ENCODE results near the gene EIF2B2.
A peak's percentile ranks its signal among the peaks of the same experiment; 100 is the strongest.
"Not testable (repeated sequence)": the region's sequence is repeated elsewhere in the genome, so short reads cannot be mapped to it uniquely, and the experiment has no call there.

The EIF2B2 gene

DNA sequence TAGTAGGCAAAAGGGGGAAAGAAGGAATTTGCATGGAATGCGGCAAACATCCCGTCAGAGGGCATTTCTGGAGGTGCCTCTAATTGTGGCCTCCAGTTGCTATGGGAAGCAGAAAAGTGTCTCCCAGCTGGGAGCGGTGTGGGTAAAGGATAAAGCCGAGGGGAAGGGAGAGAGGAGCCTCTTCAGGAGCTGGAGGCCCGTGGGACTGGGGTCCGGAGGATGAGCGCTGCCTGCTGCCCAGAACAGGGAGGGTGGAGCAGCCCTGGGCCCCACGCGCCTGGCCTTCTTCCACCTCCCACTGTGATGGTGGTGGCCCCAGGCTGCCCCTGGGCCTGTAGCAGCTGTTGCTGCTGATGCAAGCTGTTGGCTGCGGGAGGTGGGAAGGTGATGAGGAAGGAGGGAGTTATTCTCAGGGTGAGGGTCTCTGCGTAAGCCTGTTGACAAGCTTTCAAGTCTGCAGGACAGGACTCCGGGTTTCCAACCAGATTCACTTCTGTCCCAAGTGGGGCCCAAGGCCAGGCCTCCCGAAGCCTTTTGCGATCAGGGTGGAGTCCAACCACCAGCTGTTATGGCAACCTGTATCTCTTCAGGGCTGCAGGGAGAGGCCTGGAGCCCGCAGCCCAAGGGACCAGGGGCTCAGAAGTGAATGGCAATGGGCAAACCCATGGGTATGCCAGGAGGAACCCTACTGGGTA is 28.2 kb upstream of the EIF2B2 start:
- DNase-seq: no peak

DNA sequence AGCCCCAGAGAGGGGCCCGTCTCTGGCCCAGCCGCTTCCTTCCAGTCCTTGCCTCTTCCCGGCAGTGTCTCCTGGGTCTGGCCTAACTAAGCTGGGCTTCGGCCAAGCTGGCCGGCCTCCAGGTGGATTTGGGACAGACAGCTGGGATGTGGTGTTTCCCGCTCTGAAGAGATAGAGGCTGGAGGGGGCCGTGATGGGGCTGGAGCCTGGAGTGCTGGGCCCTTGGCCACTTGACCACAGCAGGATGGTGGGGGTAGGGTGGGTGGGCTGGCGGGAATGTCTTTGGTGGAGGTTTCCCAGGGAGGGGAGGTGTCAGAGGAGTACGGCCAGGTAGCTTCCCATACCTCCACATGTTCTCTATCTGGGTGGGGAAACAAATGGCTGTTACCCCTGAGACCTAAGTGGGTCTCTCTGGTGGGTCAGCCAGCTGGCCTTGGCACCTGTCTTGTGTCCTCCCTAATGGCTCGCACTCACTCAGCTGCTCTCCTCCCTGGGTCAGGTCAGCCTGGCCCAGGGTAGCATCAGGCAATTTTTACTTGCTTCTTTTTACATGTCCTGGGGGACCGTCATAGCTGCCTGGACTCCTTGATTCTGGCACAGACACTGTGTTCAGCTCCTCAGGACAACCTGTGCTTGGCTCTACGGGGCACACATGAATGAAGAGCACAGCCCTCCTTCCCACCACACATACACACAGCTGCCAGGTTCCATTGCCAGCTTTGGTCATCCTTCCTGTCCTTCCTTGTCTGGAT is 27.5 kb upstream of the EIF2B2 start:
- no peak for DNase-seq

DNA sequence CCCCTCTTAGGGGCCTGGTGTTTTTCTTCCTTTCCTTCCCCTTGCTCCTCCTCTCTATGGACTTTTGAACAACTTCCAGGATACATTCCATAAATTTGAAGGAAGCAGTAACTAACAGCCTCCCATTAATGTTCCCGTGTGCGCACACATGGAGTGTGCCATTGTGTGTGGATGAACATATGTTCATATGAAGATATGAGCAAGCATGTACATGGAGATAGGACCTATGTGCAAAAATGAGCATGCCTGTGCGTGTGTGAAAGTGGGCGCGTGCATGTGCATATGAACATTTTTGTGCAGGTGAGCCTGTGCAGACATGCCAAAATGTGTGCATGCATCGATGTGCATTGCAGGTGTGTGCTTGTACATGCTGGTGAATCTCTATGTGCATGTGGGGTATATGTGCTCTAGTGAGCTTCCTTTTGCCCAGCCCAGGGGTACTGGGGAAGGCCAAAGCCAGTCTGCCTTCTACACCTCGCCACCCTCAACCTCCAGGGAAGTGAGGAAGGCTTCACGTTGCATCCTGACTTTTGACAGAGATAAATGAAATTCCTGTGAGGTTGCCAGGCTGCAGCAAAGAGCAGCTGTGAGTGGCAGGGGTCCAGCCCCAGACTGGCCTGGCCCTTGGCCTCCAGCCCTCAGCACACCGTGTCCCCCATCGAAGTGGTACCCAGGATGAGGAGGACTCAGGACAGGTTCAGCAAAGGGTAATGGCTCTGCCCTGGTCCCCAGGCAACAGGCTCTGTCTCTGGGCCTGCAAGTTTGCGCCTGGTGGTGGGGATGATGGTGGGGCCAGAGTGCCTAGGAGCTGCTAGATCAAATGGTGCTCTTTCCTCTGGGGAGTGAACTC is 26.2 kb upstream of the EIF2B2 start:
- no peak for DNase-seq

DNA sequence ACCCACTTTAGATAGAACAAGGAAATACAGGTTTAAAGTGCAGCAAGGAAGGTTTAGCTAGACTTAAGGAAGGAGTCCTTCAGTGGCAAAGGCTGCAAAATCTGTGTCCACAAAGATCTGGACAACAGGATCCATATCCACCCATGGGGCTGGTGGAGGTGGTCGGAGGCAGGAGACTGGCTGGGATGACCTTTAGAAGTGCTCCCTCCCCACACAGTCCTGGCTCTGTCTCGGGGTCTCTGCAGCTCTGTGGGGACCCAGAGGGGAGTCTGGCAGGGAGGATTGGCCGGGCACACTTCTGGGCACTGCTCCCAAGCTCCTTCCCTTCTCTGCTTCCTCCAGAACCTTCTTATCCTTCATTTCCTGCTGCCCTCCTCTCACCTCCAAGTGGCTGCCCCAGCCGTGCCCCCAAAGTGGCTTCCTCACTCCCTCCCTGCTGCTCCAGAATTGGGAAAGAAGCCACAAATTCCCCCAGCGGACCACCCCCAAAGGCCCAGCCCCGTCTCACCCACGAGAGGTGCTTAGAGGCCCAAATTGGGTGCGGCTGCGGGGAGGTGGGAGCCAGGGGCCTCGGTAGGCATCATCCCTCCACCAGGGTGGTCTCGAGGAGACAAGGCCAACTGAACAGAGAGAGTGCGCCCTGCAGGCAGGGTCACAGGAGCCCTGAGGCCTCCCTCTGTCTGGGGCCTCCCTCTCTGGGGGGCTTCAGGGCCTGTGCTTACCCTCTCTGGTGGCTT is 25.4 kb upstream of the EIF2B2 start:
- no peak for DNase-seq

DNA sequence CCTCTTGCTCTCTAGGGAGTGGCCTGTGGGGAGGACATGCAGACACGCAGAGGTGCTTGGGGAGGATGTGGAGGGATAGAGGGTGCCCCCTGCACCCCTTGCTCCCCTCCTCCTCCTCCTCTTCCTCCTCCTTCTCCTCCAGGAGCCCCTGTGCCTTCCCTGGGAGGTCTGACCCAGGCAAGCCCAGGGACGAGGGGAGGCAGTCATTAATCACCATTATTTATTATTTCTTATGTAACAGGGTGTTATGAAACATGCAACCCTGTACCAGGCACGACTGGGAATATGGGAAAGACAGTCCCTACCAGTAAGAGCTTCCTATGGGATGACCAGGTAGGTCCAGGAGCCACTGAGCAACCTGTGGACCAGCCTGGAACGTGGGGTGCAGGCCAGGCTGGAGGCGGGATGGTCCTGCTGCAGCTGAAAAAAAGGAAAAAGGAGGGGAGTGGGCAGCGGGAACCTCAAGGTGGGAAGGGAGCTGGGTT is 24.8 kb upstream of the EIF2B2 start:
- DNase-seq: no peak

DNA sequence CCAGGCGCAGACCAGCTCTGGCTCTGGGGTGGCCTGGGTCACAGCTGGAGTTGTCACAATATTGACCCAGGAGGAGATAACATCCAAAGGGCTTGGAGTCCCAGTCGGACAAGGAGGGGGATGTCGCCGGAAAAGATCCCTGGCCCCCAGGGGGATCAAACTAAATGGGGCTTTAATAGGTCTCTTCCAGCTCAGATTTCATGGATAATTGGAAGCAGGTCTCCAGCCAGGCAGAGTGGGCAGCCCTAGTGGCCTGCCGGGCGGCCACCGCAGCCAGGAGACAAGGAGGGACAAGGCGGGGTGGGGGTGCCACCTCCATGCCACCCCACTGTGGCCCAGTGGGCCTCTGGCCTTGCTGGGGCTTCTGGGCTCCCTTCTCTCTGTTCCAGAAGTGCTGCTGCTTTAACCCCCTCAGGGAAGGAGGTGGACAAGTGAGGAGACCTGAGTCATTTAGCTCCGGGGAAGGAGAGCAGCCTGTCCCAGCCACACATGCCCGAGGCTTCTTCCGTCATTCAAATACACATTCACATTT is 24.2 kb upstream of the EIF2B2 start:
- no peak for DNase-seq

DNA sequence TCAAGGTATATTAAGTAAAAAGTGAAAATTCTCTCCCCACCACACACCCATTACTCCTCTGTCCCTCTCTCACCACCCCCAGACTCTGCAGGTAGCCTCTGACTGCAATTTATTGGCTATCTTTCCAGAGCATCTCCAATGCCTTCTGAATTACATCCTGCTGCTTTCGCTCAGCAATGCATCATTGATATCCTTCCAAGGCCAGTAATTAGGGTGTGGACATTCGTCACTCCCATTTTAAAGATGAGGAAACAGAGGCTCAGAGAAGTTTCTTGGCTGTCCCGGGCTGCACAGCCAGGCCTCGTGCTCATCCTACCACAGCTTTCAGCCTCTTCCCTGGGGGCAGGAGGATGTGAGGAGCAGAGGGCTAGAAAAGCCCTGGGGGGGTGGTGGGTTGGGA is 23.7 kb upstream of the EIF2B2 start:
- no peak for DNase-seq

DNA sequence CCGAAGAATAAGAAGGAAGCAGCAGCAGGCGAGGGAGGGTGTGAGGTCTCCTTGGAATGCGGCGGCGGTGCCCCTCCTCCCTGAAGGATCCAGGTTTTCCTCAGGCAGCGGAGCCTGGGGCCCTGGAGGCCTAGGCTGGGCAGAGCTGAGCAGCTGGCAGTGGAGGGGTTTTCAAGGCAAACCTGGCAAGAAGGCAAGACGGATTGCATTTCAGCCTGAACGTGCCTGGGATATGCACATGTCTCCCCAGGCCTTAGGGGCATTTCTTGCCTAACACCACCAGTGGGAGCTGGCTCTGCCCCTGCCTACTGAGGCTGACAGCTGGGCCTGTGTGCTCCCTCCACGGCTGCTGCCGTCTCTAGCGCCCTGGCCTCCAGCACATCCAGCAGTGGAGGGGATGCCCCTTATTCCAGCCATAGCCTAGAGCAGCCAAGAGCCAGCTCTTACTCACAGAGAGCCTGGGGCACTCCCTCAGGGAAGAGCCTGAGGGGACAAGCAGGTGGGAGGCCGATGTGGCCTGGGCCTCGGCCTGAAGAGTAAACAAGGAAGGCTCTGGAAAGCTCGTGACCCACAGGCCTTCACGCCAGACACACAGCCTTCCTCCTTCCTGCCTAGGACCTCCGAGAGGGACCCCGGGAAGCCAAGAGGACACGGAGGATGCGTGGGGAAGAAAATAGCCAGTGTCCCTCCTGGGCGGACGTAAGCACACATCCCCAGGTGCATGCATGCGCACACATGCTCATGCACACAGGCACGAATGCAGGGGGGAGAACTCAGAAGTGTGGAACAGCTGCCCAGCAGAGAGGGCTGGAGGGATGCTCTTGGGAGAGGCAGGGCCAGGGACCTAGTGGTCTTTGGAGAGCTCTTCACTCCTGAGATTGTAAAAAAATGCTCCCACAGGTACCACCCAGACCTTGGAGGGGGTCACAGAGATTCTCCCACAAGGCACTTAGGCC is 23.0 kb upstream of the EIF2B2 start:
- DNase-seq: peak in 1 of 2 experiments; percentile 22

DNA sequence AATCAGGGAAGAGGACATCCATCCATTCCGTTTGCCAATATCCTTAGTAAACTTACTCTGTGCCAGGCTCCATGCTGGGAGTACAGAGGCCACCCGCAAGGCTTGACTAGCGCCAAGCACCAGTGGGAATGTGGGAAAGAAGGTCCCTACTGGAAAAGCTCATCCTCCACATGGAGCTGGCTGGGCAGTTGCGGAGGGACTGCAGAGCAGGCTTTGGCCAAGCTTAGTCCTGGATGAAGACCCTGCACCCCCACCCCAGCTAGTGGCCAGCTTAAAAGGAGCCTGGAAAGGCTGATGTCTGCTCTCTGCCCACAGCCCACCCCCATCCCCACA is 22.4 kb upstream of the EIF2B2 start:
- DNase-seq: no peak

DNA sequence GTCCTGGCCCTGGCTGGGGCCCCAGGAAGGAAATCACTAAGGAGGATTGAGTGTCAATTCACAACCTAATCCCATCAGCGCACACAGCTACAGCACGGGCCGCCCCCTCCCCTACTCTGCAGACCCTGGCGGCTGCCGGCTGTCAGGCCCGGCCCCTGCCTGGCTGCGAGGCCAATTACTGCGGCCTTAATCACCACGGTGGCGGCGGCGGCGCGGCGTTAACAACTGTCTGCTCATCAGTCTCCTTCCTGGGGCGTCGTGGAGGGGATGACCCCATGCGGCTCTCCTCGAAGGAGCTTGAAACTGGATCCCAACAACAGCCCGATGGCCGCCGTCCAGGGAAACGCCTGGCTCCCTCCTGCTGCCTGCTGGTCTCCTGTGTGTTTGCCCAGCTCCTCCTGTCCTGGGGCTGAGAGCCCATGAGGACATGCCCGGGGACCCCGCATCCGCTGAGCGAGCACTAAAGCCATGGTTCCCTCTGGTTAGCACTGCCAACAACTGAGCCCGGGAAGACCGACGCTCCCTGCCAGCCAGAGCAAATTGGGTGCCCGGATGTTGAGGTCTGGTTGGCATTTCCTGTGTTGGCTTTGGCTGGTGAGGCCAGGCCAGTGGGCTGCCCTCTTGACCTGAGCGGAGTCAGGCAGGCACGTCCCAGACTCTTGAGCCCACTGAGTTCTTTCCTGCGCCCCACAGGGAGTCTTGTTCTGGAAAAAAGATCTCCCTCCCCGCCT is 21.8 kb upstream of the EIF2B2 start:
- peak; percentile 36 to 81 for DNase-seq

DNA sequence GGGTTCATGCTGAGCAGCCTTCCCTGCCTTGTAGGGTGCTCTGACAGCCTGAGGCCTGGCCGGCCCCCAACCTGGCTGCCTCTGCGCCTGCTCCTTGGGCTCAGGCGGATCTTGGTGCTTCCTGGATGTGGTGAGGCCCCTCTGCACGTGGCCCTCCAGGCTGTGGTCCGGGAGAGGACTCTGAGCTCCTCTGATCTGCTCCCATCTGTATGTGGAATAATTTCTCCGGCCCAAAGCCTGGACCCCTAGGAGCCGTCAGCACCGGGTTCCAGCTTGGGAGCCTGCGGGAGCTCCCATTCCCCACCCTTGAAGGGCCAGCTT is 21.3 kb upstream of the EIF2B2 start:
- no peak for DNase-seq

DNA sequence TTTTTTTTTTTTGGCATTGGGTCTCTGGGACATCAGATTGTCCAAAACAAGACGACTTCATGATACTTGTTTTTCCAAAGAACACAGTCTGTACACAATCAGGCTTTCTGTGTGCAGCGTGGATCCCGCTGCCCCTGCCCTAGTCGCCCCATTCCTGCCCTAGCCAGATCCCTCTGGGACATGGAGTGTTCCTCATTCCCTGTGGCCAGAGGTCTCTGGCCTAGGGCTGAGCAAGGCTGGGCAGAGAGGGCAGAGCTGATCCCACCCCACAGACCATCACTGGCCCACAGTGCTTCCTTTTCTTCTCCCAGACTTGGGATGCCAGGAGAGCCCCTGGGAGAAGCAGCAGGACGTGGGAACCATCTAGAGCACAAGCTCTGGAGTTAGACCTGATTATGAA is 20.9 kb upstream of the EIF2B2 start:
- no peak for DNase-seq

DNA sequence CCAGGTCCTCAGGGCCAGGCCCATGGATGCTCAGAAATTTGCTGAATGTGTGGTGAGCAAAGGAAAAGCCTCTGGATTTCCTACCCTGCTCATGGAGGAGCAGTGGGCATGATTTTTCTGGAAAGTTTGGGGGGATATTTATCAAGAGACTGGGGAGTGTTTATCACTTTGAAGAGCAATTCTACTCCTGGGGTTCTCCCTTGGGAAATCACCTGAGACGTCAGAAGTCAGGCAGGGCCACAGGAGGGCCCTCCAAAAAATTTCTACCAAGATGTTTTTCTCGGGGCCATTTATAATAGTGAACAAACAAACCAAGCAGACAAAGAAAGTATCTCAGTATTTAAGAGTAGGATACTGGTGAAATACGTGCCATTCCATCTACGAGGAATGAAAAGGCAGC is 20.1 kb upstream of the EIF2B2 start:
- DNase-seq: no peak

DNA sequence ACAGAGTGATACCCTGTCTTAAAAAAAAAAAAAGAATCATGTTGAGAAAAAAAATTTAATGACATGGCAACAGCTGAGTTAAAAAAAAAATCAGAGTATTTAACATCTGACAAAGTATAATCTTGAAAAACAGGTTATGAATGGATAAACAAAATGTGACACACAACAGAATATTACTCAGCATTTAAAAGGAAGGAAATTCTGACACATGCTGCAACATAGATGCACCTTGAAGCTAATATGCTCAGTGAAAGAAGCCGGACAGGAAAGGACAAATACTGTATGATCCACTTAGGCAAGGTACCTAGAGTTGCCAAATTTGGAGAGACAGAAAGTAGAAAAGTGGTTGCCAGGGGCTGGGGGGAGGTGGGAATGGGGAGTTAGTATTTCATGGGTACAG is 19.4 kb upstream of the EIF2B2 start:
- no peak for DNase-seq

DNA sequence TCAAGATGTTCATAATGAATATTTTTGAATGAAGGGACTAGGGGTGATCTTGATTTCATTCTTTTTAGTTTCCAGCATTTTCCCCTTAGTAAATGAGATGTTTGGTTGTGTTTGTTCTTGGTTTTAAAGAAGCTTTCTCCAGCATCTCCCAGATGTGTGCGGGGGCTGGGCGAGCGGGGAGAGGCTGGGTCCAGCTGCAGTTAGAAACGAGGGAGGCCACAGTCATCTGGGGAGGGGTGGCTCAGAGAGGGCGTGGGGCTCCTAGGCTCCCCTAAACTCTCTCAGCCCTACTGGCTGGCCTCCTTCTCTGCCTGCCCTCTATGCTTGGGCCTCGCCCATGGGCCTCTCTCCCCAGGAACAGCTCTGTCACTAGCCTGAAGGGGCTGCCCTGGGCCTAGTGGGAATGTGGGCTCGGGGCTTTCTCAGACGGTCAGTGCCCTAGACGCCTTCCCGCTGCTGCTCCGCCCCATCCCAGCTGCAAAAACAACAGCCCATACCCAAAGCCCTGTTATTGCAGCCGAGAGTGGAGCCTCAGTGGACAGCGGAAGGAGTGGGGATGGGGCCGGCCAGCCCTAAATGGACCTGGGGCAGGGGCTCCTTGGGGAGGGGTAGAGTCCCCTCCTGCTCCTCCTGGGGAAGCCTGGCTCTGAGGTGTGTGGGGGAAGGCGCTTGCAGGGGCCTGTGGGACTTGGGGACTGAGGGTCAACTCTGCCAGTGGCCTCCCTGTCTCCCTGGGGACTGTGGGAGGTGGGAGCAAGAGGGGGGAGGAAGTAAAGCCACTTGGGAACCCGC is 18.3 kb upstream of the EIF2B2 start:
- no peak for DNase-seq

DNA sequence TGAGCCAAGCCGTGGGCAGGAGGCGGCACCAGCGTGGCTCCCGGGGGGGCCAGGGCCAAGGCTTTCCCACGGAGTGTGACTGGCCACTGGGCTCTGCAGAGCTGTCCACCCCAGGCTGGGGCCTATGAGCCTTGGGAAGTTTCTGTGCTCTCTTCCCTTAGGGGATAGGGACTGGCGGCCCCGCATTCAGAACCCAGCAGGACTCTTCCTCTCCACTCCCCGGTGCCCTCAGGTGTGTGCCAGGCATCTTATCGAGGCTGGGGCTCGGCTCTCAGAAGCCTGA is 17.8 kb upstream of the EIF2B2 start:
- DNase-seq: no peak

DNA sequence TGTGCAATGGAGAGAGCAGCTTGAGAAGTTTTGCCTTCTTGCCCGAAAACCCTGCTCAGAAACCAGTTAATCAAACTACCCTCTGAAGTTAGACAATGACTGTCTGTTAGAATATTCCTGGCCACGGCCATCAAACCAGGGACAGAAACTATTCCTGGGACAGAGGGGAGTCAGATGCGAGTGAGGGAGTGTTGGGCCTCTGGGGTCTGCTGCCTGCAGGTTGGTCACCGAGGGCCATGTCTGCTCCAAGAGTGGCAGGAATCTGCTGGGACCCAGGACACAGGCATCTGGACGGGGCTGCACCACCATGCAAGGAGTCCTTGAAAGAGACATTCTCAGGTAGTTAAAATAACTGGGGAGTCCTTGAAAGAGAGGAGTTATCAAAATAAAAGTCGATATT is 16.9 kb upstream of the EIF2B2 start:
- no peak for DNase-seq

DNA sequence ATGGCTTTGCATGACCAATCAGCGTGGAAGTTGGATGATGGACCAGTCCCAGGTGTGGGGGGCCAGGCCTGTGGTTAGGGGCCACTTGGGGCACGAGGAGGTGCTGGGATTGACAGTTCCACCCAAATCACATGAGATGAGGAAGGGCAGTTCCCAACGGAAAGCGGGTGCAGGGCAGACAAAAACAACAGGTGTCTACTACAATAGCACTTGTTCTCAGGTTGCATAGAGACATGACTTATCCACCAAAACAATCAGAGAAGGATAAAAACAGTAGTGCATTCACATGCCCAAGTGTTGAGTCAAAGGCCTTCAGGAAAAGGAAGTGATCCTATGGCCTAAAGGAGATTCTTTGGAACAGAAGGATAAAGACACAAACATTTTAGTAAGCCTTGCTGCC is 14.6 kb upstream of the EIF2B2 start:
- DNase-seq: peak; percentile 79 to 95

DNA sequence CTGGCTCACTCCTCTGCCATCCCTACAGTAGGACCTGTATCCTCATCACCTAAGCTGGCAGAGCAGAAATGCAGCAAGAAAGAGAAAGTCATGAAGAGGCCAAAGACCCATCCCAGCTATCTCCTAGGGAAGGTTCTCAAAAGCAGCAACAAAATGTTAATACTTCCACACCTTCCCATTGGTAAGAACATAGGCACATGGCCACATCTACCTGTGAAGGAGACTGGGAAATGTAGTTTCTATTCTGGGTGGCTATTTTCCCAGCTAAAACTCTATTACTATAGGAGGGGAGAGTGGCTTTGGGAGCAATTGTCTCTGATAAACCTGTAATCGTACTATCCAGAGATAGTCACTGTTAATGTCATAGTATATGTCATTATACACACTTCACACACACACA is 13.7 kb upstream of the EIF2B2 start:
- peak in 1 of 2 experiments; percentile 31 for DNase-seq

DNA sequence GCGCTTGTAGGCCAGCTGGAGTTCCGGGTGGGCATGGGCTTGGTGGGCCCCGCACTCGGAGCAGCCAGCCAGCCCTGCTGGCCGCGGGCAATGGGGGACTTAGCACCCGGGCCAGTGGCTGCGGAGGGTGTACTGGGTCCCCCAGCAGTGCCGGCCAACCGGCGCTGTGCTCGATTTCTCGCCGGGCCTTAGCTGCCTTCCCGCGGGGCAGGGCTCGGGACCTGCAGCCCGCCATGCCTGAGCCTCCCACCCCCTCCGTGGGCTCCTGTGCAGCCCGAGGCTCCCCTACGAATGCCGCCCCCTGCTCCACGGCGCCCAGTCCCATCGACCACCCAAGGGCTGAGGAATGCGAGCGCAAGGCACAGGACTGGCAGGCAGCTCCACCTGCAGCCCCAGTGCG is 8.5 kb upstream of the EIF2B2 start:
- not testable (repeated sequence) for DNase-seq
